Measurements from ENCODE around the gene DAPK2.

Gene DAPK2

GRCh38 chr15:63923993-63924950 is 122.0 kb downstream of the DAPK2 start:
- H3K4me1 Mint-ChIP-seq (ENCODE audit: low read depth): peaks cover 32% of the 10 kb centered on the region
- H3K27me3 Mint-ChIP-seq (ENCODE audit: low read depth): peaks cover 8% of the 10 kb centered on the region
- no peak overlapping the region for H3K4me3 Mint-ChIP-seq
- H3K9me3 Mint-ChIP-seq: no peaks in the 10 kb centered on the region
- H3K27ac Mint-ChIP-seq: no peak overlapping the region
- peaks cover 28% of the 10 kb centered on the region for H3K36me3 Mint-ChIP-seq (ENCODE audit: low read depth)

- Mint-ChIP-seq H3K27me3 (ENCODE audit: low read depth) (peaks cover 9% of the 10 kb centered on the region), H3K36me3 (ENCODE audit: low read depth) (peaks cover 26% of the 10 kb centered on the region), H3K4me3 (no peak overlapping the region), H3K4me1 (ENCODE audit: low read depth) (peaks cover 27% of the 10 kb centered on the region), H3K9me3 (no peaks in the 10 kb centered on the region), H3K27ac (no peak overlapping the region)
Measured at GRCh38 chr15:63922916-63923315, 123.4 kb downstream of the DAPK2 start.

DNA sequence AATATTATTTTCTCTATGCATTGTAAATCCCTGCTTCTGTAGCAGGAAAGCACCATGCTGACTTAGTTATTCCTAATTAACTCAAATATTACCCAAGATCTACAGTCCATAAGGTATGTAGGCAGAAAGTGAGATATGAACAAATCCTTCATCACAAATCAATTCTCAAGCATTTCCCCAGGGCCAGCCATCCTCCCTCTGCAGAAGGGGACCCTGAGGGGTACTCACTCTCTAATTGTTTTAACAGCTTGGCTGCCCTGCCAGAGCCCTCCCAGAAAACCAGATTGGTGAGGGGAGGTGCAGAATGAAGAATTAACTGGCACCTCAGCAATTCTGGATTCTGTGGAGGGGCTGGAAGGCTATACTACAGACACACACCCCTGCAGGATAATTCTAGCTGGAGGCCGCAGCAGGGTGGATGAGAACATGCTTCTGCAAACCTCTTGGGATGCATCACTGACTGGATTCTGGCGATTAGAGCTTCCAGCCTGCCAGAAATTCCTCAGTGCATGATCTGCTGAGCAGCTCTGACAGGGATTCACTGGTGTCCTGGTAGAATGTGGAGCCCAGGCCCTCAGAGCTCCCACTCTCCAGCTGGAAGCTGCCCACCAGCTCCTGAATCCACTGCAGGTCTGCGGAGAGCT is 123.9 kb downstream of the DAPK2 start:
- H3K4me1 Mint-ChIP-seq (ENCODE audit: low read depth): peaks cover 28% of the 10 kb centered on the region
- peaks cover 12% of the 10 kb centered on the region for H3K27me3 Mint-ChIP-seq (ENCODE audit: low read depth)
- H3K36me3 Mint-ChIP-seq (ENCODE audit: low read depth): peaks cover 29% of the 10 kb centered on the region
- no peaks in the 10 kb centered on the region for H3K9me3 Mint-ChIP-seq
- H3K4me3 Mint-ChIP-seq: no peak overlapping the region
- H3K27ac Mint-ChIP-seq: no peak overlapping the region

- peak overlapping the region; percentile 54 for H3K4me3 Mint-ChIP-seq
- H3K27me3 Mint-ChIP-seq (ENCODE audit: low read depth): peaks cover 9% of the 10 kb centered on the region
- H3K27ac Mint-ChIP-seq: no peak overlapping the region
- H3K36me3 Mint-ChIP-seq (ENCODE audit: low read depth): peaks cover 18% of the 10 kb centered on the region
- H3K9me3 Mint-ChIP-seq: no peaks in the 10 kb centered on the region
- peaks cover 28% of the 10 kb centered on the region for H3K4me1 Mint-ChIP-seq (ENCODE audit: low read depth)
Measured at GRCh38 chr15:63920504-63921175, 125.6 kb downstream of the DAPK2 start.

DNA sequence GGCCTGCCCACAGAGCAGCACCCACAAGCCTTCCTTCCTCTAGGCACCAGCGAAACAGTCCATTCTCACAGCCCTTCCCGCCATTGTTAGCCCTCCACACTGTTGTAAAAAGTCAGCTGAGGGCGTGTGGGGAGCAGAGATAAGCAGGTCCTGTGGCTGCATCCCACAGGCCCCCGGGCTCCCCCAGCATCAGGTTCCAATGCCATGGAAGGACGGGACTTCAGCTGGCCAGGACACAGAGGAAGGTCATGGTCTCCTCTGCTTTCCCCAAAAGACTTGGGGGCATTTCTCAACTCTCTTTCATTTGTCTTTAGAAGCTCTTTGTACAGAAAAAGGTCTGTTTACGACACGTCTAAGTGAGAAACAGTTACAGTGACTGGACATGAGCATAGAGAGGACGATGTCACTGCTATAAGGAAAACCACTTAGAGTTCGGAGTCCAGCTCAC is 127.4 kb downstream of the DAPK2 start:
- H3K4me3 Mint-ChIP-seq: no peak overlapping the region
- H3K27me3 Mint-ChIP-seq (ENCODE audit: low read depth): peaks cover 13% of the 10 kb centered on the region
- H3K4me1 Mint-ChIP-seq (ENCODE audit: low read depth): peaks cover 22% of the 10 kb centered on the region
- peaks cover 12% of the 10 kb centered on the region for H3K36me3 Mint-ChIP-seq (ENCODE audit: low read depth)
- no peak overlapping the region for H3K27ac Mint-ChIP-seq
- H3K9me3 Mint-ChIP-seq: no peaks in the 10 kb centered on the region

GRCh38 chr15:63918317-63918672 is 128.0 kb downstream of the DAPK2 start:
- Mint-ChIP-seq H3K4me1 (ENCODE audit: low read depth) (peaks cover 20% of the 10 kb centered on the region), H3K4me3 (no peak overlapping the region), H3K36me3 (ENCODE audit: low read depth) (peaks cover 12% of the 10 kb centered on the region), H3K9me3 (no peaks in the 10 kb centered on the region), H3K27ac (no peak overlapping the region), H3K27me3 (ENCODE audit: low read depth) (peaks cover 13% of the 10 kb centered on the region)

GRCh38 chr15:63917588-63918316 is 128.5 kb downstream of the DAPK2 start:
- Mint-ChIP-seq H3K36me3 (ENCODE audit: low read depth) (peaks cover 12% of the 10 kb centered on the region), H3K27me3 (ENCODE audit: low read depth) (peaks cover 13% of the 10 kb centered on the region), H3K4me3 (no peak overlapping the region), H3K9me3 (no peaks in the 10 kb centered on the region), H3K27ac (no peak overlapping the region), H3K4me1 (ENCODE audit: low read depth) (peaks cover 23% of the 10 kb centered on the region)

GRCh38 chr15:63915873-63916771 is 130.2 kb downstream of the DAPK2 start:
- Mint-ChIP-seq H3K4me1 (ENCODE audit: low read depth) (peaks cover 24% of the 10 kb centered on the region), H3K27me3 (ENCODE audit: low read depth) (peaks cover 13% of the 10 kb centered on the region), H3K4me3 (no peak overlapping the region), H3K36me3 (ENCODE audit: low read depth) (peaks cover 8% of the 10 kb centered on the region), H3K27ac (no peak overlapping the region), H3K9me3 (no peaks in the 10 kb centered on the region)

GRCh38 chr15:63915209-63915872 is 130.9 kb downstream of the DAPK2 start:
- Mint-ChIP-seq H3K4me1 (ENCODE audit: low read depth) (peaks cover 18% of the 10 kb centered on the region), H3K9me3 (no peaks in the 10 kb centered on the region), H3K27me3 (ENCODE audit: low read depth) (peaks cover 13% of the 10 kb centered on the region), H3K27ac (no peak overlapping the region), H3K36me3 (ENCODE audit: low read depth) (peaks cover 4% of the 10 kb centered on the region), H3K4me3 (no peak overlapping the region)

GRCh38 chr15:63913786-63914315 is 132.4 kb downstream of the DAPK2 start:
- H3K4me1 Mint-ChIP-seq (ENCODE audit: low read depth): peaks cover 8% of the 10 kb centered on the region
- no peaks in the 10 kb centered on the region for H3K9me3 Mint-ChIP-seq
- H3K36me3 Mint-ChIP-seq (ENCODE audit: low read depth): peaks cover 4% of the 10 kb centered on the region
- H3K27ac Mint-ChIP-seq: no peak overlapping the region
- no peak overlapping the region for H3K4me3 Mint-ChIP-seq
- H3K27me3 Mint-ChIP-seq (ENCODE audit: low read depth): peaks cover 13% of the 10 kb centered on the region

DNA sequence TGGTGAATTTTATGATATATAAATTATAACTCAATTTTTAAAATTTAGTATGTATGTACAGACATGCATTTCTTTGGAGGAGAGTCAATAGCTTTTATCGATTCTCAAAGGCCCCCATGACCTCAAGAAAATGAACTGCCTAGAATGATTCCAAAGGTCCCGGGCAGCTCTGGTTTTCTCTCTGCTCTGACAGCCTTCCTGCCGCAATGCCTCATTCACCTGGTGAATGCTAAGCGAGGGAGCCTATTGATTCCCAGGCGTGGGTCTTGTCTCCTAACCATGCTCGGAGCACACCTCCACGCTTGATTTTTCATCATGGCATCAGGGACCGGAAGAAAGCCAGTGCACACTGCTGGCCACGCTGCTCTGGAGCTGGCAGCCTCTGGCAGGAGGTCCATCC is 132.9 kb downstream of the DAPK2 start:
- H3K9me3 Mint-ChIP-seq: no peaks in the 10 kb centered on the region

GRCh38 chr15:63912061-63912615 is 134.1 kb downstream of the DAPK2 start:
- Mint-ChIP-seq H3K36me3 (ENCODE audit: low read depth) (no peaks in the 10 kb centered on the region), H3K27ac (no peak overlapping the region), H3K27me3 (ENCODE audit: low read depth) (peaks cover 4% of the 10 kb centered on the region), H3K4me3 (no peak overlapping the region), H3K9me3 (no peaks in the 10 kb centered on the region), H3K4me1 (ENCODE audit: low read depth) (peaks cover 7% of the 10 kb centered on the region)

More for the DNA sequence above, 132.9 kb downstream of the DAPK2 start:
- no peak overlapping the region for H3K4me3 Mint-ChIP-seq
- H3K4me1 Mint-ChIP-seq (ENCODE audit: low read depth): peaks cover 8% of the 10 kb centered on the region
- no peak overlapping the region for H3K27ac Mint-ChIP-seq
- peaks cover 4% of the 10 kb centered on the region for H3K36me3 Mint-ChIP-seq (ENCODE audit: low read depth)
- peaks cover 13% of the 10 kb centered on the region for H3K27me3 Mint-ChIP-seq (ENCODE audit: low read depth)

Measured in T-helper 1 cell treated with Interleukin-12 subunit alpha and Interleukin-12 subunit beta and Interleukin-4 antibody, amounts not matched to agents 30 μg/mL and 1 μg/mL, for 36 hours (primary cell).